Breast epithelium (tissue), 4 donors: ENCODE measurements around the gene FBH1. TPM values are rescaled to one million over a fixed set of nuclear protein-coding genes. Genes with fewer than 3 reads are reported as not detected.

Experiments
- DNase-seq, 2 donors: peaks; one replicate each; pipeline ENCODE4 v3.0.0-alpha.2; 2019; ENCODE audit warnings: low spot score in 2 of 2
- H3K27ac ChIP-seq, 2 donors: fragments of 200-600 bp; sonication (generic) in 1 of 2; one replicate each; pipeline ENCODE4 v1.5.1; 2016 to 2019; ENCODE audit warnings: mild to moderate bottlenecking in 1 of 2
- H3K27me3 ChIP-seq, 2 donors: fragments of 200-600 bp; sonication (generic) in 1 of 2; one replicate each; pipeline versions ENCODE4 v1.5.1 to v1.6.0; 2017 to 2019; ENCODE audit warnings: control low read depth in 1 of 2, mild to moderate bottlenecking in 1 of 2
- H3K36me3 ChIP-seq: fragments of 200-600 bp; one replicate; pipeline ENCODE4 v1.5.1; 2019
- H3K4me1 ChIP-seq, 2 donors: fragments of 200-600 bp; sonication (generic); one replicate each; pipeline ENCODE4 v1.5.1; 2016 to 2019; ENCODE audit warnings: control low read depth in 1 of 2
- H3K4me3 ChIP-seq, 3 donors: fragments of 200-600 bp; sonication (generic); 1 replicate in 2 of 3; 2 replicates in 1 of 3; pipeline ENCODE4 v1.5.1; 2016 to 2019; ENCODE audit warnings: mild to moderate bottlenecking in 3 of 3, moderate library complexity in 2 of 3
- H3K9me3 ChIP-seq, 2 donors: fragments of 200-600 bp; sonication (generic) in 1 of 2; one replicate each; pipeline ENCODE4 v1.5.1; 2016 to 2019; ENCODE audit warnings: control low read depth in 1 of 2
- POLR2A ChIP-seq: fragments of 450-650 bp; IDR thresholded peaks from one replicate; pipeline ENCODE4 v1.6.1; 2016; ENCODE audit warnings: antibody characterized with exemption, mild to moderate bottlenecking, moderate library complexity
- POLR2AphosphoS5 ChIP-seq, 3 donors: sonication (generic); formaldehyde crosslinking; IDR thresholded peaks; one replicate each; pipeline ENCODE4 v1.6.1; 2017; ENCODE audit warnings: antibody characterized with exemption in 3 of 3
- intact Hi-C: fragments of 100-400 bp; cut with DNase I; formaldehyde crosslinking; loops from one replicate; pipeline ENCODE4 v1.15.1; 2023; ENCODE audit warnings: low total_unique reads
- total RNA-seq, 3 donors: library from RNA; depleted of rRNA; stranded (reverse); fragments of >200 nt; gene quantifications; one replicate each; pipeline ENCODE4 v1.1.0, GENCODE V29; 2016
- TF ChIP-seq, protein P1 (sequence below), 3 donors: fragments of 450-650 bp; IDR thresholded peaks; one replicate each; pipeline ENCODE4 v1.5.1; 2016 to 2017; ENCODE audit warnings: antibody characterized with exemption in 3 of 3, mild to moderate bottlenecking in 3 of 3, moderate library complexity in 3 of 3

Gene FBH1
- total RNA-seq, 3 donors from 2014 or later: 91.2 to 115 (median 109) TPM

DNA sequence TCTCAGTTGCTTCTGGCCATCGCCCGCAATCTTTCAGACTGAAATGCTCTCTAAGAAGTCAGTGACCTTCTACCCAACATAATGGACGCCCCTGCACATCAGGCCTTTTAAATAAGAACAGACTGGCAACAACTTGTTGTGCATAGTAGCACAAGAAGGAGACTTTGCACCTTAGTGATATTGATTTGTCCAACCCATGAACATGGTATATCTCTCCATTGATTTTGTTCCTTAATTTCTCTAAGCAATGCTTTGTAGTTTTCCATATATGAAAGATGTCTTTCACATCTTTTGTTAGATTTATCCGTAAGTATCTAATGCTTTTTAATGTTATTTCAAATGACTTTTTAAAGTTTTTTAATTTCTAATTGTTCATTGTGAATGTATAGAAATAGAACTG is 83.0 kb downstream of the FBH1 start:
- Histone ChIP-seq H3K27me3 (no peaks in the 10 kb centered on the region), H3K27ac (no peak overlapping the region), H3K4me3 (no peak overlapping the region), H3K36me3 (no peaks in the 10 kb centered on the region), H3K4me1 (peaks cover 0 to 14% of the 10 kb centered on the region in 2 donors), H3K9me3 (no peaks in the 10 kb centered on the region)
- no peak for DNase-seq
- TF ChIP-seq POLR2A (no peak), POLR2AphosphoS5 (IDR thresholded peaks at IDR 0.05) (no peak)
- TF ChIP-seq, protein P1, sequence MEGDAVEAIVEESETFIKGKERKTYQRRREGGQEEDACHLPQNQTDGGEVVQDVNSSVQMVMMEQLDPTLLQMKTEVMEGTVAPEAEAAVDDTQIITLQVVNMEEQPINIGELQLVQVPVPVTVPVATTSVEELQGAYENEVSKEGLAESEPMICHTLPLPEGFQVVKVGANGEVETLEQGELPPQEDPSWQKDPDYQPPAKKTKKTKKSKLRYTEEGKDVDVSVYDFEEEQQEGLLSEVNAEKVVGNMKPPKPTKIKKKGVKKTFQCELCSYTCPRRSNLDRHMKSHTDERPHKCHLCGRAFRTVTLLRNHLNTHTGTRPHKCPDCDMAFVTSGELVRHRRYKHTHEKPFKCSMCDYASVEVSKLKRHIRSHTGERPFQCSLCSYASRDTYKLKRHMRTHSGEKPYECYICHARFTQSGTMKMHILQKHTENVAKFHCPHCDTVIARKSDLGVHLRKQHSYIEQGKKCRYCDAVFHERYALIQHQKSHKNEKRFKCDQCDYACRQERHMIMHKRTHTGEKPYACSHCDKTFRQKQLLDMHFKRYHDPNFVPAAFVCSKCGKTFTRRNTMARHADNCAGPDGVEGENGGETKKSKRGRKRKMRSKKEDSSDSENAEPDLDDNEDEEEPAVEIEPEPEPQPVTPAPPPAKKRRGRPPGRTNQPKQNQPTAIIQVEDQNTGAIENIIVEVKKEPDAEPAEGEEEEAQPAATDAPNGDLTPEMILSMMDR (IDR thresholded peaks at IDR 0.05): no peak
- intact Hi-C loops: no loop called here

DNA sequence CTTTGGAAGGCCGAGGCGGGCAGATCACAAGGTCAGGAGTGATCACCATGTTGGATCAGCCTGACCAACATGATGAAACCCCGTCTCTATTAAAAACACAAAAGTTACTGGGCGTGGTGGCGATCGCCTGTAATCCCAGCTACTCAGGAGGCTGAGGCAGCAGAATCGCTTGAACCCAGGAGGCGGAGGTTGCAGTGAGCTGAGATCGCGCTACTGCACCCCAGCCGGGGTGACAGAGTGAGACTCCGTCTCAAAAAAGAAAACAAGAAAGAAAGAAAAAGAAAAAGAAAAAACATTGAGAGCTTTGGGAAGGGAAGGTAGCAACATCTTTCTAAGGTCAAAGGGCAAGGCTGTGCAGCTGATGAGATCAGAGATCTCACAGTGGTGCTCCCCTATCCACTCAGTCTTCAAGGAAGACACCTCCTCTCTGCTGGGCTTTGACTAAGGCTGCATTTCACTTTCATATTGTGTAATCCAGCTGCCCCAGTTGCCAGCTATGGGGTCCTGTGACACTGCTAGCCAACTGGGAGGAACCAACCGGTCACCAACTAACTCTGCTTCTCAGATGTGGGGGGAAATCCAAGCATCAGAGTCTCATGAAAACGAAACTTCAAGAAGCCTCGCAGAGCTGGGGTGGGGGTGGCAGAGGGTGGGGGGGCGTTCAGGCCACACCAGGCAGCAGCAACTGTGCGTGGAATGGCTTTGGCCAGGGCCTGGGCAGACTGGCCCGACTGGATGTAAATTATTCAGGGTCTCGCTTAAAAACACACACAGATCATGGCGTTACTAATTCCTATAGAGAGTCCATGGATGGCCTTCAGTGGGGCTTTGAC is 85.8 kb downstream of the FBH1 start:
- intact Hi-C loops: no loop called here
- TF ChIP-seq POLR2A (no peak), POLR2AphosphoS5 (IDR thresholded peaks at IDR 0.05) (peak in 2 of 3 donors; percentile 4 to 67)
- TF ChIP-seq, protein P1 (IDR thresholded peaks at IDR 0.05): no peak
- Histone ChIP-seq H3K27ac (peak overlapping the region; percentile 97 to 98), H3K27me3 (no peaks in the 10 kb centered on the region), H3K9me3 (no peaks in the 10 kb centered on the region), H3K36me3 (no peaks in the 10 kb centered on the region), H3K4me3 (peak overlapping the region; percentile 69 to 95 (median 88)), H3K4me1 (peaks cover 0 to 12% of the 10 kb centered on the region in 2 donors)
- DNase-seq: peak in 1 of 2 donors; percentile 48

DNA sequence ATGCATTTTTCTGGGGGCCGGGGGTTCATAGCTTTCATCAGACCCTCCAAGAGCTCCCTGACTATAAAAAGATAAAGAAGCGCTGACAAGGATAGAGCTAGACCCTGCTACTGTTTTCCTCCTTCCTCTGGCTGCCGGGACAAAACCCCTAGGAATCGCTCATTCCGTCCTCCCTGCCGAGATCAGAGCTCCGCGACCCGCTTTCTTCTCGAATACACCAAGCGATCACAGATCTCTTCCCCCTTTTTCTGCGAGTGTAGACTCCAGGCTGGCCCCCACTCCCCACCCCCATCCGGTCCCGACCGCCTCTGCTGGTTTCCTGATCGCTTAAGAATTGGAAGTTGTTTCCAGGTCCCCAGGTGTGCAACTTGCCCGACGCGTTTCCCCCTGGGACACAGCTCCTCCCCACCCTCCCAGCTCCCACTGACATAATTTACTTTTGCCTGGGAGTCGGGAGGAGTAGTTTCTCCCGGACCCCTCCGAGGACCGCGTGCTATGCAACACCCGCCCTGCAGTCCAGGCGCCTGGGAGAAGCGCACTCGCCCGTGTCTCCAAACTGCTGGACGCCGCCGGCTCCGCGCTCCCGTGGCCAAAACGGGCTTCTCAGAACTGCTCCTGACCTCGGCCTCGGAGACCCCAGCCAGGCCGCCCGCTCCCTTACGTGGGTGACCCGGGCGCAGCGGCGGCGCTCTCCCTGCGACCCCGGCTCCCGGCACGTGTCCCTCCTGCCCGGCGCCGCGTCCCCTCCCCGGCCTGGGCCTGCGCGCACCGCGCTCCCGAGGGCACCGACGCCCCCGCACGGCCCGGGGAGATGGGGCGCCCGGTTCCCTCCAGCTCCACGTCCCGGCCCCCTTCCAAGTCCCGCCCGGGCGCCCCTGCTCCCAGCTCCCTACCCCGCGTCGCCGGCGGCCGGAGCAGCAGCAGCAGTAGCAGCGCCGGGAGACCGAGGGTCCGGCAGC is 86.7 kb downstream of the FBH1 start:
- no peak for DNase-seq
- TF ChIP-seq POLR2A (no peak), POLR2AphosphoS5 (IDR thresholded peaks at IDR 0.05) (no peak)
- TF ChIP-seq, protein P1 (IDR thresholded peaks at IDR 0.05): no peak
- Histone ChIP-seq H3K9me3 (no peaks in the 10 kb centered on the region), H3K27me3 (no peaks in the 10 kb centered on the region), H3K4me3 (peak overlapping the region; percentile 69 to 95 (median 88)), H3K27ac (peak overlapping the region; percentile 97 to 98), H3K4me1 (peaks cover 0 to 3% of the 10 kb centered on the region in 2 donors), H3K36me3 (no peaks in the 10 kb centered on the region)
- intact Hi-C loops: no loop called here

DNA sequence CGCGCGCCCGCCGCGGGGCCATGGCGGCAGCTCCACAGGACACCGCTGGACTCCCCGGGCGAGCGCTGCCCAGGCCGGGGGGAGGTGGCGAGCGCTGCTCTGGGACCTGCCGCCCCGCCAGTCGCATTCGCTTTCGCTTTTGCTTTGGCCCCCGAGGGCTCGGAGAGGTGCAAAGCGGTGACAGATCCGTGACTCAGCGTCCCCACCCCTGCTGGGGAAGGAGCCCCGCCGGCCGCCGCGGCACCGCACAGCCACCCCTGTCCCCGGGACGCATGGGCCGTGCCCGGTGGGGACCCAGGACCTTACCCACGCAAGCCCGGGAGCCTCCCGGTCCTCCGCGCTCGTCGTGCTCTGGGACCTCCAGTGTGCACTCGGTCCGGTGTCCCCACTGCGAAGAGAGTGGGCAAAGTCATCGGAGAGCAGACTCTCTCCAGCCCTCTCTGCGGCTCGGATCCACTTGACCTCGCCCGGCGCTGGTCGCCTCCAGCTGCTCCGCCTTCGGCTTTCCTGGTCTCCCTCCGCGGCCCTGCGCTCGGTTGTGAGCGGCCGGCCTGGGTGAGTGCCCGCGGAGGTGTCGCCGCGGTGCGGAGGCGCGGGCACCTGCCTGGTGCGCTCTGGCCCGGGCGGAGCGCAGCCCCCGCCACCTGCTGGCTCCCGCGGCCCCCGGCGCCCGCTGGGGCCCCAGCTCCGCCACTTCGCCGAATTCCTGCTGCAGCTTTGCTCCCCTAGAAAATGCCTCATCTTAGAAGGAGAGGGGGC is 87.6 kb downstream of the FBH1 start, which contains the start of gene IL15RA:
Gene IL15RA (minus strand): TSS at position 73 of the 759 bp plus-strand sequence. CDS start 51 bp downstream, at position 22.
- H3K4me1 ChIP-seq: no peaks in the 10 kb centered on the region
- H3K4me3 ChIP-seq: peak within 1 kb of the TSS; percentile 69 to 95 (median 88)
- no peaks in the 10 kb centered on the region for H3K27me3 ChIP-seq
- DNase-seq: peak; percentile 66 to 69
- TF ChIP-seq POLR2AphosphoS5 (IDR thresholded peaks at IDR 0.05): peak; percentile 44 to 72 (median 68)
- TF ChIP-seq, protein P1 (IDR thresholded peaks at IDR 0.05): no peak
- H3K36me3 ChIP-seq: no peaks in the 10 kb centered on the region
- H3K9me3 ChIP-seq: no peaks in the 10 kb centered on the region
- intact Hi-C loops: no loop called here
- H3K27ac ChIP-seq: peak within 1 kb of the TSS; percentile 97 to 98
